Activated CD8-positive, alpha-beta T cell treated with anti-CD3 and anti-CD28 coated beads for 36 hours (primary cell): ENCODE data around the gene ASB6. TPM values are rescaled to one million over a fixed set of nuclear protein-coding genes. Genes with fewer than 3 reads are reported as not detected.

ENCODE experiments used
- ATAC-seq: fragments of 200-7000 bp; cut with Tn5 transposase; one replicate; pipeline ENCODE4 v1.10.0; 2021; ENCODE audit warnings: mild to moderate bottlenecking, moderate library complexity
- CTCF ChIA-PET: fragments of 350-600 bp; sonication (Branson Sonifier 250); formaldehyde crosslinking; loops from one replicate; lab custom pipeline; 2021; ENCODE audit warnings: antibody characterized with exemption; lab: Charles Lee
- POLR2A ChIA-PET: fragments of 350-600 bp; sonication (Branson Sonifier 250); formaldehyde crosslinking; loops from one replicate; lab custom pipeline; 2021; ENCODE audit warnings: antibody characterized with exemption; lab: Charles Lee
- DNase-seq: peaks from one replicate; pipeline ENCODE4 v3.0.0-alpha.2; 2020
- H3K27ac Mint-ChIP-seq: one replicate; pipeline ENCODE4 v1.8.0; 2021; ENCODE audit warnings: mild to moderate bottlenecking, mixed read lengths
- H3K27me3 Mint-ChIP-seq: one replicate; pipeline ENCODE4 v1.8.0; 2021; ENCODE audit warnings: mixed read lengths
- H3K36me3 Mint-ChIP-seq: one replicate; pipeline ENCODE4 v1.8.0; 2021; ENCODE audit warnings: low read depth, mixed read lengths
- H3K4me1 Mint-ChIP-seq: one replicate; pipeline ENCODE4 v1.8.0; 2021; ENCODE audit warnings: low read depth, mixed read lengths
- H3K4me3 Mint-ChIP-seq: one replicate; pipeline ENCODE4 v1.8.0; 2021; ENCODE audit warnings: mild to moderate bottlenecking, moderate library complexity, mixed read lengths
- H3K9me3 Mint-ChIP-seq: one replicate; pipeline ENCODE4 v1.8.0; 2021; ENCODE audit warnings: mixed read lengths
- intact Hi-C: fragments of 100-400 bp; cut with micrococcal nuclease; formaldehyde crosslinking; loops from one replicate; pipeline ENCODE4 v1.10.0; 2022
- total RNA-seq, 2 experiments: library from RNA; stranded (reverse); gene quantifications; one replicate each; pipeline ENCODE4 v1.2.3, GENCODE V29; 2021
- TF ChIP-seq, protein P1 (sequence below): fragments of 200-600 bp; IDR thresholded peaks from one replicate; pipeline ENCODE4 v1.8.0; 2022; ENCODE audit warnings: antibody characterized with exemption, mild to moderate bottlenecking

The ASB6 gene
- total RNA-seq, 2 experiments from 2014 or later: 16.6 TPM

GRCh38 chr9:129630967-129631673, 10.8 kb downstream of the ASB6 start:
- H3K36me3 Mint-ChIP-seq: peaks cover 52% of the 10 kb centered on the region
- H3K9me3 Mint-ChIP-seq: no peaks in the 10 kb centered on the region
- peaks cover 49% of the 10 kb centered on the region for H3K4me1 Mint-ChIP-seq
- no peak for DNase-seq
- ChIA-PET CTCF (interaction anchor here (2.5 kb wide), 1 partner anchor 159 kb away, joined by 7 read pairs; no protein-coding TSS in a partner anchor), POLR2A (interaction anchor here (1.6 to 3.3 kb wide), 2 partner anchors 9 to 454 kb away, joined by 4 to 21 read pairs; partner anchors contain the start of gene ASB6)
- H3K27me3 Mint-ChIP-seq: no peaks in the 10 kb centered on the region
- ATAC-seq: no peak
- TF ChIP-seq, protein P1, sequence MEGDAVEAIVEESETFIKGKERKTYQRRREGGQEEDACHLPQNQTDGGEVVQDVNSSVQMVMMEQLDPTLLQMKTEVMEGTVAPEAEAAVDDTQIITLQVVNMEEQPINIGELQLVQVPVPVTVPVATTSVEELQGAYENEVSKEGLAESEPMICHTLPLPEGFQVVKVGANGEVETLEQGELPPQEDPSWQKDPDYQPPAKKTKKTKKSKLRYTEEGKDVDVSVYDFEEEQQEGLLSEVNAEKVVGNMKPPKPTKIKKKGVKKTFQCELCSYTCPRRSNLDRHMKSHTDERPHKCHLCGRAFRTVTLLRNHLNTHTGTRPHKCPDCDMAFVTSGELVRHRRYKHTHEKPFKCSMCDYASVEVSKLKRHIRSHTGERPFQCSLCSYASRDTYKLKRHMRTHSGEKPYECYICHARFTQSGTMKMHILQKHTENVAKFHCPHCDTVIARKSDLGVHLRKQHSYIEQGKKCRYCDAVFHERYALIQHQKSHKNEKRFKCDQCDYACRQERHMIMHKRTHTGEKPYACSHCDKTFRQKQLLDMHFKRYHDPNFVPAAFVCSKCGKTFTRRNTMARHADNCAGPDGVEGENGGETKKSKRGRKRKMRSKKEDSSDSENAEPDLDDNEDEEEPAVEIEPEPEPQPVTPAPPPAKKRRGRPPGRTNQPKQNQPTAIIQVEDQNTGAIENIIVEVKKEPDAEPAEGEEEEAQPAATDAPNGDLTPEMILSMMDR: no peak
- H3K4me3 Mint-ChIP-seq: no peak overlapping the region
- intact Hi-C loops: no loop called here
- H3K27ac Mint-ChIP-seq: peak overlapping the region; percentile 48

DNA sequence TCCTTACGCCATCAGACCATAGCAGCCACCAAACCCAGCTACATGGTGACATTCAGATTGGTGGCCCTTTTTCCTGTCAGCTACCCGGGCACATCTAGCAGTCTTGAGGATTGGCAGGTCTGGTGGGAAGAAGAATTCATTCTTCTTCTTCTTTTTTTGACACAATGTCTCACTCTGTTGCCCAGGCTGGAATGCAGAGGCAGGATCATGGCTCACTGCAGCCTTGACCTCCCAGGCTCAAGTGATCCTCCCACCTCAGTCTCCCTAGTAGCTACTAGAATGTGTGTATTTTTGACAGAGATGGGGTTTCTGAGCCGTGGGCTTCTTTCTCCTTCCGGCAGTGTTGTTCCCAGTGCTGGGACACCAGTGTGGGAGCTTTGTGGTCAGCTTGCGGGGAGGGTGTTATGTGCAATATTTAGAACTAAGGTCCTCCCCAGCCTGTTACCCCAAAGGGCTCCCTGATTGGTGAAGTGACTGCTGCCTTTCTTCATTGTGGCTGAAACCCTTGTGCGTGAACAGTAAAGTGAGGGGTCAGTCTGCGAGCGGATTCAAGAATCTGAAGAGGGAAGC, 12.6 kb downstream of the ASB6 start:
- ChIA-PET CTCF (interaction anchor here (1.0 to 2.5 kb wide), 3 partner anchors 12 to 491 kb away, joined by 3 to 7 read pairs (median 5); no protein-coding TSS in a partner anchor), POLR2A (interaction anchor here (0.8 to 3.3 kb wide), 5 partner anchors 8 to 452 kb away, joined by 3 to 21 read pairs (median 4); partner anchors contain the start of genes ASB6 and C9orf50)
- TF ChIP-seq, protein P1: no peak
- DNase-seq (no peak), ATAC-seq (no peak)
- intact Hi-C loops: no loop called here
- H3K36me3 Mint-ChIP-seq: peaks cover 44% of the 10 kb centered on the region
- H3K27me3 Mint-ChIP-seq: no peaks in the 10 kb centered on the region
- peak overlapping the region; percentile 61 for H3K27ac Mint-ChIP-seq
- no peak overlapping the region for H3K4me3 Mint-ChIP-seq
- no peaks in the 10 kb centered on the region for H3K9me3 Mint-ChIP-seq
- H3K4me1 Mint-ChIP-seq: peaks cover 58% of the 10 kb centered on the region

DNA sequence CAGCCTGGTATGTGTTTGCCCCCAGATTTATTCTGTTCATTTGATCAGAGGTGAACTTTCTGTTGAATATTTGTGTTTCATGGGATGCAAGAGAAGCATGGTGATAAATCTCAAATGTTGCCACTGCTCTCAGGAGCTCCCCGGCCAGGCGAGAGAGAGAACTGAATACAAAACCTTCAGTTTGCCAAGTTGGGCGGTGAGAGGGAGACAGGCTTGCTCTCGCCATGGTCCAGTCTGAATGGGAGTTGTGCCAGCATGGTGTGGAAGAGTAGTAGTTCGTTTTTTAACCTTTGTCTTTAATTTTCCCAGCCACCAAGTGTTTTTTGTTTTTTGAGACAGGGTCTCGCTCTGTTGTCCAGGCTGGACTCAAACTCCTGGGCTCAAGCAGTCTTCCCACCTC, 13.2 kb downstream of the ASB6 start:
- no peaks in the 10 kb centered on the region for H3K9me3 Mint-ChIP-seq
- H3K36me3 Mint-ChIP-seq: peaks cover 41% of the 10 kb centered on the region
- no peak for DNase-seq
- TF ChIP-seq, protein P1: no peak
- CTCF ChIA-PET: interaction anchor here (2.5 to 10.1 kb wide), 2 partner anchors 162 to 488 kb away, joined by 7 to 131 read pairs; no protein-coding TSS in a partner anchor
- no peak overlapping the region for H3K4me3 Mint-ChIP-seq
- no peak for ATAC-seq
- intact Hi-C loops: no loop called here
- POLR2A ChIA-PET: interaction anchor here (0.7 to 3.3 kb wide), 3 partner anchors 9 to 502 kb away, joined by 3 to 21 read pairs (median 8); partner anchors contain the start of gene ASB6
- H3K4me1 Mint-ChIP-seq: peaks cover 63% of the 10 kb centered on the region
- peak overlapping the region; percentile 61 for H3K27ac Mint-ChIP-seq
- no peaks in the 10 kb centered on the region for H3K27me3 Mint-ChIP-seq

- ChIA-PET CTCF (interaction anchor here (0.9 to 10.1 kb wide), 4 partner anchors 99 to 496 kb away, joined by 3 to 131 read pairs (median 4); no protein-coding TSS in a partner anchor), POLR2A (interaction anchor here (0.7 to 3.3 kb wide), 6 partner anchors 10 to 501 kb away, joined by 3 to 21 read pairs (median 7); partner anchors contain the start of gene ASB6)
- Mint-ChIP-seq H3K27me3 (no peaks in the 10 kb centered on the region), H3K4me1 (peaks cover 63% of the 10 kb centered on the region), H3K27ac (peak overlapping the region; percentile 95), H3K36me3 (peaks cover 35% of the 10 kb centered on the region), H3K4me3 (peak overlapping the region; percentile 77), H3K9me3 (no peaks in the 10 kb centered on the region)
- TF ChIP-seq, protein P1: no peak
- DNase-seq (no peak), ATAC-seq (no peak)
- intact Hi-C loops: no loop called here
Measured at GRCh38 chr9:129627556-129628440, 14.2 kb downstream of the ASB6 start.
